Activated CD8-positive, alpha-beta memory T cell treated with anti-CD3 and anti-CD28 coated beads, Interleukin-2, amount 50 U/mL, for 24 hours (primary cell): ENCODE data around the gene PKD1.

ENCODE experiments used
- DNase-seq: peaks from one replicate; pipeline ENCODE4 v3.0.0-alpha.2; 2020; ENCODE audit errors: extremely low read depth

The PKD1 gene

GRCh38 chr16:2074071-2074470 is 61.6 kb downstream of the PKD1 start:
- no peak for DNase-seq

- DNase-seq, result no peak
Measured at GRCh38 chr16:2072926-2073325, 62.8 kb downstream of the PKD1 start.

DNA sequence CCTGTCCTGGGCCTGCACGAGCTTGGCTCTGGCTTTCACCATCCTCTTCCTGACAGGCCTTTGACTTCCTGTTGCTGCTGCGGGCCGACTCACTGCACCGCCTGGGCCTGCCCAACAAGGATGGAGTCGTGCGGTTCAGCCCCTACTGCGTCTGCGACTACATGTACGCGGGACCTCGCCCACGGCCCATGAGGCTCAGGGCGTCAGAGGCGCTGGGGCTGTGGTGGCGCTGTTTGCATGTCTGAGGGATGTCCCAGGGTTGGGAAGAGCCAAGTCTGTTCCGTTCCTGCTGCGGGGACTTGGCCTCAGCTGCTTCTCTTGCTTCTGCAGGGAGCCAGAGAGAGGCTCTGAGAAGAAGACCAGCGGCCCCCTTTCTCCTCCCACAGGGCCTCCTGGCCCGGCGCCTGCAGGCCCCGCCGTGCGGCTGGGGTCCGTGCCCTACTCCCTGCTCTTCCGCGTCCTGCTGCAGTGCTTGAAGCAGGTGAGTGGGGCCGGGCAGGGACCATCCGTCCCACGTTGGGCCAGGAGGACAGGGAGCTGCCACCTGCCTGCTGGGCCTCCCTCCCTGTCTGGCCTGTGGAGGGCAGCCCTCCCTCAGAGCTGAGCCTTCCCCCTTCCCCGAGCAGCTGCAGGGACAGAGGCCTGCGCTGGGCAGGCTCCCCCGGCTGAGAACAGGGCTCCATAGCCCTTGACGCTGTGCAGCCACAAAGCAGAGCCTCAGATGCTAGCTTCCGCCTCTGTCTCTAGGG is 64.1 kb downstream of the PKD1 start:
- no peak for DNase-seq

GRCh38 chr16:2070576-2071453 is 64.9 kb downstream of the PKD1 start:
- no peak for DNase-seq

DNA sequence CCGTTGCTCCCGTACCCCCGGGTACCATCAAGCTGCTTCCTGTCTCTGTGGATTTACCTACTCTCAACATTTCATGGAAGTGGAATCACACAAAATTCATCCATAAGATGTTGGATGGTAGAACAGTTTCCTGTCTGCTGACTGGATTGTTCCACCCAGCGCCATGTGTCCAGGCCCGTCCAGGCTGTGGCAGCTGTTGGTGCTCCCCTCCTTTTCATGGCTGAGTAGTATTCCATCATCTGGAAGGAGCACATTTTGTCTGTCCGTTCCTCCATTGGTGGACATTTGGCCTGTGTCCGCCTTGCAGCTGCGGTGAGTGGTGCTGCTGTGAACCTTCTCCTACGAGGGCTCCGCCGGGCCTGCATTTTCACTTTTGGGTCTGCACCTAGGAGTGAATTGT is 69.6 kb downstream of the PKD1 start:
- DNase-seq, result no peak

DNA sequence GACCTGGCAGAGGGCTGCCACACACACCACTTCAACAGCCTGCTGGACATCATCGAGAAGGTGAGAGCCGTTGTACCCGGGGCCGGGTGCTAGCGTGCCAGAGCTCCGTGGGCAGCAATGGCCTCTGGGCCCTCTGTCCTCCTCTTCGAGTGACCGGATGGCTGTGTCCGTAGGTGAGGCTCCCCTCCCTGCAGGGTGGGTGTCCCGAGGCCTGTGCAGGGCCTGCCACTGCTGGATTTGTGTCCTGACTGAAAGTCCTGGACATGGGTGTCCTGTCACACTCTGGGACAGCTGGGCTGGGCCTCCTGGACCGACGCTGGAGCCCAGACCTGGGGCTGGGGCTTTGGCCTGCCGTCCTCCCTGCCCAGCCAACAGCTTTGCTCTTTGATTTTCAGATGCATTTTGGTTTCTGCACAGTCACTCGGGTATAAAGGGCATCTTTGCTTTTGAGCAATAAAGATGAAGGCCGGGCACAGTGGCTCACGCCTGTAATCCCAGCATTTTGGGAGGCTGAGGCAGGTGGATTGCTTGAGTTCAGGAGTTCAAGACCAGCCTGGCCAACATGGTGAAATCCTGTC is 71.2 kb downstream of the PKD1 start:
- no peak for DNase-seq

DNA sequence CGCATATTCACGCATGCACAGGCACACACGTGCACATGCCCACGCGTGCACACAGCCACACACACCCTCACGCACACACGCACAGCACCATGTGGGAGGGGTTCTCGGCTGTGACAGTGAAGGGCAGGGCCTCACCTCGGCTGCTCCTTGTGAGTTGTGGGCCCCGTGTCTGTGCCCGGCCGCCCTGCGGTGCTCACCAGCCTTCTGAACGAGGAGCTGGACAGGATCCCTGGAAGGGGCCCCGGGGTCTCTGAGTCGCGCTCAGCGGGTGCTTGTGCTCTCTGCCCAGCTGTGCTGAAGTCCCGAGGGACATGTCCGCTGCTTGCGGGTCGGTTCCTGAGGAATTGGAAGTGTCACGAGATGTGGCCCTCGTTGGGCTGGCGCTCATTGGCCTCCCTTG is 71.8 kb downstream of the PKD1 start:
- no peak for DNase-seq

GRCh38 chr16:2062801-2063200 is 72.9 kb downstream of the PKD1 start:
- no peak for DNase-seq

DNA sequence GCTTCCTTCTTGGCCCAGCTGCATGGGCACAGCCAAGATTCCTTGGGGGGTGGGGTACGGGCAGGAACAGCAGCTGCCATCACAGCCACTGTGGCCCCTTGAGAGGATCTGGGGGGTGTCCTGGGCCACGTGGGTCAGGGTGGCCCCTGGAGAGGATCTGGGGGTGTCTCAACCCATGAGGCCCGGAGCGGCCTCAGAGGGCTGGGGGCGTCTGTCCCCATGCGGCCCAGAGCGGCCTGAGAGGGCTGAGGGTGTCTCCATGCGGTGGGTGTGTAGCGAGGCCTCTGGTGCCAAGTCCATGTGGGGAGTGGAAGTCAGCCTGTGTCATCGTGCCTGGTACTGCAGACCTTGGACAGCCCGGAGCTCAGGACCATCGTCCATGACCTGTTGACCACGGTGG is 74.2 kb downstream of the PKD1 start:
- no peak for DNase-seq

- DNase-seq, result no peak
Measured at GRCh38 chr16:2061023-2061422, 74.7 kb downstream of the PKD1 start.

GRCh38 chr16:2060346-2060745 is 75.4 kb downstream of the PKD1 start:
- no peak for DNase-seq

DNA sequence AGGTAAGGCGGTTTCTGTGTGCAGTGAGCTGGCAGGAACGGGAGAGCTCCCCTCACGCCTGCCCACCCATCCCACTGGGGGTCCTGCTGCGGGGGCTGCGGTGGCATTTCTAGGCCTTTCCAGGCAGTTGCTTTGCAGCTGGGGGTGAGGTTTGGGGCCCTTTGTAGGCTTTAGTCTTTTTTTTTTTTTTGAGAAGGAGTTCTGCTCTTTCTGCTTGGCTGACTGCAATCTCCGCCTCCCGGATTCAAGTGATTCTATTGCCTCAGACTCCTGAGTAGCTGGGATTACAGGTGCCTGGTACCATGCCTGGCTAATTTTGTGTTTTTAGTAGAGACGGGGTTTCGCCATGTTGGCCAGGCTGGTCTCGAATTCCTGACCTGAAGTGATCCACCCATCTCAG is 76.8 kb downstream of the PKD1 start:
- DNase-seq, result no peak

DNA sequence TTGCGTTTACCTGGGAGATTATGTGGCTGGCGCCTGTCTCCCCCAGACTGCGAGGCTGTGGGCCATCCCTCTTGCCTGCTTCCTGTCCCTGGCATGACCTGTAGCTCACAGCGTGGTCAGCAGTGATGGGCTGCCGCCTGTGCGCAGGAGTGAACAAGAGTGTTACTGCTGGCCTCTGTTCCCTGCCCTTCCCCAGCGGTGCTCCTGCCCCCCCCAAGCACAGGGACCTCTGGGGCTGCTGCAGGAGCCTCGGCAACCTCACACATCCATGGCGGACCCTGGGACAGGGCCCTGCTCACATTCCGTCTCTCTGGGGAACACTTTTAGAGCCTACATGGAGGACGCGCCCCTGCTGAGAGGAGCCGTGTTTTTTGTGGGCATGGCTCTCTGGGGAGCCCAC is 77.3 kb downstream of the PKD1 start:
- no peak for DNase-seq

GRCh38 chr16:2057438-2057837 is 78.3 kb downstream of the PKD1 start:
- no peak for DNase-seq

GRCh38 chr16:2056681-2057407 is 78.9 kb downstream of the PKD1 start:
- no peak for DNase-seq

- no peak for DNase-seq
Measured at GRCh38 chr16:2056077-2056476, 79.6 kb downstream of the PKD1 start.

DNA sequence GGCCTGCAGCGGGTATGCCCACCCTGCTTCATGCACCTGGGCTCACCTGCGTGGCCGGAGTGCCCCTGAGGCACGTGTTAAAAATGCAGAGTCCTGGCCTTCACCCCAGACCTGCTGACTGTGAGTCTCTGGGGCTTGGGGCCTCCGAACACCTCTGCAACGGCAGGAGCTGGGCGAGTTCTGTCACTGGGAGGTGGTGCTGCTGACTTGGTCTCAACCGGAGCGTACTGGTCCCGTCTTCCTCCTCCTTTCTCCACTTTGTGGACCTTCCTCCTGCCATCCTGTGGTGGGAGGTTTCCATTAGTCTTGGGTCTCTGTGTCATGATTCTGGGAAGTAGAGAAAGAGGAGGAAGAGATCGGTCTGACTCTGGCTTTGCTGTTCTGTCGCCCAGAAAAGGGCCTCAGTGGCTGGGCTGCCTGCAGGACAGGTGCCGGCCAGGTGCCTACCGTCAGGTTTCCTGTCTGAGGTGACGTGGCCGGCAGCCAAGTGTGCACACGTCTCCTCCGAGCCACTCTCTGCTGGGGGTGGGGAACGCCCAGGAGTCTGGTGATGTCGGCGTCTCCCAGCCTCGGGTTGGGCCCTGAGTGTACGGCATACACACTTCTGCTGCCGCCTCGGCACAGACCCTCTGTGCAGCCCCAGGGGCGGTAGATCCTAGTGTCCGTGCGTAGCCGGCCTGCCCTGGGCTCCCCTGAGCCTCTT is 81.0 kb downstream of the PKD1 start:
- DNase-seq, result no peak

DNA sequence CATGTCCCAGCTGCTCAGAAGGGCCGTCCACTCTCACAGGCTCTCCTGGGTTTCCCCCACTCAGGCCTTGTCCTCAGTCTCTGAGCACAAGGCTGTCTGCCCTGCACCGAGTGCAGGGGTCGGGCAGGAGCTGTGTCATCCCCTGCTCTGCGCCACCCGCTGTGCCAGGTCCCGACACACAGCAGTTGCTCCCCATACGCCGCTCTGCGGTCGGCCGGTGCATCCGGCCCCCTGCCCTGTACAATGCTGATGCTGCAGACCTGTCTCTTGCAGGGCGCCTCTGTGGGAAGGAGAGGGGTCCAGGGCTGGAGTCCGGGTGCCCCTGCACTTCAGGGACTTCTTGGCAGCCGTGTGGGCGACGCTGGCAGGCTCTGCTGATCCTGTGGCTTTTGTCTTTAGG is 81.8 kb downstream of the PKD1 start:
- DNase-seq, result no peak

DNA sequence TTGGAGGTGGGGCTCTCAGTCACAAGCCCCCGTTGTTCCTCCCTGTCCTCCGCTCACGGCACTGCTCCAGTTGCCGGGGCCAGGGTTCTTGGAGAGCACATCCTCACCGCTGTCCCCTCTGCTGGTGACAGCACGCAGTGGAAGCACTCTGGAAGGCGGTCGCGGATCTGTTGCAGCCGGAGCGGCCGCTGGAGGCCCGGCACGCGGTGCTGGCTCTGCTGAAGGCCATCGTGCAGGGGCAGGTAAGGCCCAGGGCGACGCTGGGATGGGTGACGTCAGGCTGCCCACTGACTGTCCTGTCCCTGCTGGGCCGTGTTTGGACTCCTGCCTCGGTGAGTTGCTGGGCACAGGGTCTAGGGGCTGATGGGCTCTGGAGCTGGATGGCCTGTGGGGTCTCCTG is 82.5 kb downstream of the PKD1 start:
- DNase-seq, result no peak

DNA sequence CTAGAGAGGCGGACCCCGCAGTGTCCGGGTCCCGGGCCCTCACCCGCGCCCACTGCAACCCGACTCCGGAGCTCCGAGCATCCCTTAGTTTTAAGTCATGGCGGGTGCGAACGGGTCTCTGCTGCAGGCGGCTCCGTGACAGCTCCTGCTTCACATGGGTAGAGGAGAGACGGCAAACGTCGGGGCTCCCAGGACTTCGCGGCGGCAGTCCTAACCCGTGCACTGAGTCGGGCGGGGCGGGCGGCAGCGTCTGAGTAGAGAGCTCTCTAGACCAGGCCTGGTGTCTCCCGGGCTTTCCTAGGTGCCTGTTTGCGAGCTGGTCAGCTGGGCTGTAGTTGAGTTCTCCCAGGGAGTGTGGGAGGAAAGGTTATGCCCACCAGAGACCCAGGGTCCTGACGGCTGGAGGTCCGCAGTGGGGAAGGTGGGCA is 87.6 kb downstream of the PKD1 start:
- DNase-seq, result no peak

DNA sequence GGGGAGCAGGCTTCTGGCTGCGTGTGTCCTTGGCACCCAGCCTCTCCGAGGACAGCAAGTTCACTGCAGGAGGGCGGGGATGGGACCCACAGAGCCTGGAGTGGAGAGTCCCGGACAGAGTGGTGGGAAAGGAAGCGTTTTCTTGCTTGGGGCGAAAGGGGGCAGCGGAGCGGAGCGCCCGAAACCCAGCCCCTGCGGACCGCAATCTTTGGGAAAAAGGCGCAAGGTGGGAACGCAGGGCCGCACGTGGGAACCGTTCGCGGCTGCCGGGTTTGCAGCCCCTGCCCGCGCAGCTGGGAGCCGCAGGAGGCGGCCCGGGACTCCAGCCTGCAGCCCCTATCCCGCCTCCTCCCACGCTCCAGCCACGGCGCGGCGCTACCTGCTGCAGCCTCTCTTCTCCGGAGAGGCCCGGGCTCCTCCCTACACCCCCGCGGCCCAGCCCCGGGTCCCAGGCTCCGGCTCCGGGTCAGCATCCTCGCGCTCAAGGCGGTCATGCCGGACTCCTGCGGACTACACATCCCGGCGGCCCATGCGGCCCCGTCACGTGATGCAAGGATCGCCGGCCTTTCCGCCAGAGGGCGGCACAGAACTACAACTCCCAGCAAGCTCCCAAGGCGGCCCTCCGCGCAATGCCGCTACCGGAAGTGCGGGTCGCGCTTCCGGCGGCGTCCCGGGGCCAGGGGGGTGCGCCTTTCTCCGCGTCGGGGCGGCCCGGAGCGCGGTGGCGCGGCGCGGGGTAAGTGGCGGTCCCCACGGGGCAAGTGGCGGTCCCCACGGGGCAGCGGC is 88.2 kb downstream of the PKD1 start, which contains the start of the genes NTHL1 and TSC2:
TSS of gene NTHL1 (minus strand) at position 505 of the 786 bp plus-strand sequence. CDS start at position 494, 11 bp downstream.
TSS of gene TSC2 (plus strand) at position 656 of the 786 bp plus-strand sequence. CDS start 631 bp downstream, outside the sequence.
- peak; percentile 87 for DNase-seq
